H1 (cell line): ENCODE results near the gene CPNE4. TPM values are rescaled to one million over a fixed set of nuclear protein-coding genes. Genes with fewer than 3 reads are reported as not detected.

Experiments used
- POLR2AphosphoS5 ChIP-seq: IDR thresholded peaks from 2 replicates; pipeline ENCODE4 v1.6.1; 2011; ENCODE audit warnings: low read depth, low read length
- RBBP5 ChIP-seq: IDR thresholded peaks from 2 replicates; pipeline ENCODE4 v1.7.1; 2012; ENCODE audit warnings: low read depth, mild to moderate bottlenecking, inconsistent platforms, low read length, moderate library complexity, borderline replicate concordance
- RNF2 ChIP-seq: fragments of 200-900, 300-1000 bp; sonication (generic); IDR thresholded peaks from 2 replicates; pipeline ENCODE4 v1.7.1; 2016; ENCODE audit warnings: borderline replicate concordance, low read depth, mild to moderate bottlenecking, antibody characterized with exemption, low read length; ENCODE audit not compliant: poor library complexity, severe bottlenecking; ENCODE audit errors: missing control alignments
- TBP ChIP-seq: IDR thresholded peaks from 2 replicates; pipeline ENCODE4 v1.6.1; 2011; ENCODE audit warnings: low read depth, low read length, improper control_type of control experiment
- polyA plus RNA-seq, 7 experiments: library from polyadenylated mRNA; depleted of rRNA in 3 of 7; stranded (reverse) in 5 of 7; unstranded in 2 of 7; fragments of >200 nt in 5 of 7; fragments of 200-250 nt in 2 of 7; gene quantifications; 1 replicate in 5 of 7; 2 replicates in 1 of 7; 4 replicates in 1 of 7; pipeline versions ENCODE4 v1.2.1 to v1.2.3, GENCODE V29; 2011 to 2013; ENCODE audit warnings: missing spikeins in 2 of 7, mixed read lengths in 2 of 7
- total RNA-seq: library from RNA; stranded (reverse); fragmentation: NEBNext Ultra II Directional; extraction: Animal tissue kit (Norgen Biotek cat#: 25700); gene quantifications from 2 replicates; pipeline ENCODE4 v1.2.1, GENCODE V29; 2021

Gene CPNE4
- total and polyA plus RNA-seq, 2 of the 8 experiments (the other 6 are each of a cell fraction or from before 2014, with no cell fraction given), result 0.82 to 3.8 TPM

DNA sequence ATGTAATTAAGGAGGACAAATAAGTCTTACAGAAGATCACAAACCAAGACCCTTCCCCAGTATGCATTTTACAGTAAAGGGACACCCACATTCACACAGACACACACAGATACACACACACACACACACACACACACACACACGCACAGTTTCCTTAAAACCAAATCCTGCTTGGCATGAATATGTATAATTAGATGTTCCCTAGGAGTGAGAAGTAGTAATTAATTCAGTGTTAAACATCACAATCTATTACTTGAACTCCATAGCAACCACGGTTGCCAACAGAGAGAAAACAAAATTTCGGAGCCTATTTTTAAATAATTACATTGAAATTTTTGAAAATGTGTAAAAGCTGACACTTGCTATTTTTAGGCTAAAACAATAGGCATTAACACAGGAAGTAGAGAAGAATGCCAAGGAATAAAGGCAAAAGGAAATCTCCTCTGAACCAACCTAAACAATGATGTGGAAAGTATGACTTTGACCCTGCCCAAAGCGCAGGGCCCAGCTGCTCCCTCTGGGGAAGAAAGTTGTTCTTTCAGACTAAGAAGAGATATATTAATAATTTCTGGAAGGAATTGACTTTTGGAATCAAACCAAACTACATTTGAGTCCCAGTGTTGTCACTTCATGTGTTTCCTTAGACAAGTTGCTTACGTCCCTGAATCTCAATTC lies 215.3 kb downstream of the CPNE4 start (continued):
- TF ChIP-seq RBBP5 (no peak), POLR2AphosphoS5 (no peak), RNF2 (no peak), TBP (no peak)
